GM19395 (cell line): ENCODE results near the gene TTL.
"Not testable (repeated sequence)": the region's sequence is repeated elsewhere in the genome, so short reads cannot be mapped to it uniquely, and the experiment has no call there.

ENCODE experiments used
- ATAC-seq: cut with Tn5 transposase; IDR thresholded peaks from one replicate; pipeline ENCODE4 v1.9.1; 2021; ENCODE audit warnings: mild to moderate bottlenecking, moderate library complexity; ENCODE audit not compliant: unreplicated experiment

Gene TTL

DNA sequence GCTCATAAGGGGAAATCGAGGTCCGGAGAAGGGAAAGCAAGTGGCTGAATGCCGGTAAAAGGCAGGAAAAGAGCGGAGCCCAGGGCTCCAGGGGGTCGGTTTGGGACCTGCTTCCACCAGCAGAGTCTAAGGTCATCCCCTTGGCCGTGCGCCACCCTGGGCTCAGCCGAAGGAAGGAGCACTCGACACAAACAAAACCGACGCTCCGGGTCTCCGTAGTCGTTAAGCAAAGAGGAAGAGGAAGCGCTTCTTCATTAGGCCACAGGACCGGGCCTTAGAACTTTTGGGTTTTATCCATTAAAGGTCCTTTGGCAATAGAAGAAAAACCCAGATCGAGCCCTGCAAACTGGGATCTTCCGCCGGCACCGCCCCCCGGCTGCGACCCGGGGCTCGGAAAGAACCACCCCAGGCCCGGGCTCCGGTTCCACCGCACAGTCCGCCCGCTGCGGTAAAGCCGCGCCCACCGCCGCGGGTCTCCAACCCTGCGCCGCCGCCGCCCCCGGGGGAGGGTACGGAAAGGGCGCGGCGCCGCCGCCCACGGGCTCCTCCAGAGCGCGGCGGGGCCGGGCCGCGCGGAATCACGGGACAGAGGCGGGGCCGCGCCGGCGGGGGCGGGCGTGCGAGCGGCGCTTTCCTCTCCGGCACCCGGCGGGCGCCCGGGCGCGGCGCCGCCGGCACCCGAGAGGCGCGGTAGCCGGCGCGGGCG lies at the start of gene TTL:
TTL (plus strand) TSS at position 629 of the 706 bp plus-strand sequence. CDS start 189 bp downstream, outside the sequence.
- peak; percentile 61 for ATAC-seq

GRCh38 chr2:112432390-112432734 lies 49.6 kb upstream of the TTL start:
- not testable (repeated sequence) for ATAC-seq

GRCh38 chr2:112432735-112433479 lies 49.0 kb upstream of the TTL start:
- peak; percentile 67 for ATAC-seq

DNA sequence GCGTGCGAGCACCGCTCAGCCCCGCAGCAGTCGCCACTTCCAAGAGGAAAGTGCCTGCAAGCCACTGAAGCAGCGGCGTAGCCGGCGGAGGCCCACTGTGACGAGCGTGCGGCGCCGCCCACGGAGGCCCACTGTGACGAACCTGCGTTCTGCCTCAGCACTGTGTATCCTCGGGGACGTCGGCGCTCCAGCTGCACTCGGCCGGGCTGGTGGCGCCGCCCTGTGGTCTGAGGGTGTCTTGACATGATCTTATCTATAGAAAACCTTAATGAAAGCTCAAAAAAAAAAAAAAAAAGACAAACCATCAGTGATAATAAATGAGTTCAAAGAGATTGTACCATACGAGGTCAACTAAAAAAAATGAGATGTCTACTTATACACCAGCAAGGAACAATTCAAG lies 48.5 kb upstream of the TTL start, which contains the start of gene RGPD8:
RGPD8 (minus strand) TSS at position 166 of the 400 bp plus-strand sequence. CDS start 192 bp downstream, outside the sequence.
- ATAC-seq, result peak; percentile 98

GRCh38 chr2:112433932-112434730 lies 47.8 kb upstream of the TTL start:
- no peak for ATAC-seq

- ATAC-seq, result not testable (repeated sequence)
These were observed 46.9 kb upstream of the TTL start for GRCh38 chr2:112434890-112435715.

DNA sequence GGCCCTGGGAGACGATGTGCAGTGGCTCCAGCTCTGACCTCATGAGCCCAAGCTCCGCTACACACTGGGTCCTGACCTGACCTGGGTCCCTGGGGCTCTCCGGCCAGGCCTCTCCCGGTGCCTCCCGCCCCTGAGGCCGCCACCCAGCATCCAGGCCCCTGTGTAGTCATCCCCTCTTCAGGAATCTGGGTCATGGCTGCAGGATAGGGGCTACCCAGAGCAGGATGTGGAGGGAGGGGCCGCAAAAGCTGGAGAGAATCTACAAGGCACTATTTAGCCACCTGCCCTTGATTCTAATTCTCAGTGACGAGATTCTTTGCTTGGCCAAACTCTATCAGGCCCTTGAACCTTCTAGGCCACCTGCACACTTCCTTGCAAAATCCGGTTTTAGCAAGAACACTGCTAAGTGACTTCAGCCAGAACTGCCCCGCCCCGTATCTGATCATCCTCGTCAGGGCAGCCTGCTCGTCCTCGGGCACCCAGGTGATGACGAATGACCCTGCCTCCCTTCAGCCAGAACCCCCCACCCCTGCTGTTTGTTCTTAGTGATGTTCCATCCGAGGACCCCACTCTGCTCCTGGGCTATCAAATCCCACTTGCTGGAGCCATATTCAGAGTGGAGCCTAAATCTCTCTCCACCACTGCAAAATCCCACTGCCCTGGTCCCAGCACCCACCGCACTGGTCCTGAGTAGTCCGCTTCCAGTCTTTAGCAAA lies 46.1 kb upstream of the TTL start:
- ATAC-seq, result not testable (repeated sequence)

DNA sequence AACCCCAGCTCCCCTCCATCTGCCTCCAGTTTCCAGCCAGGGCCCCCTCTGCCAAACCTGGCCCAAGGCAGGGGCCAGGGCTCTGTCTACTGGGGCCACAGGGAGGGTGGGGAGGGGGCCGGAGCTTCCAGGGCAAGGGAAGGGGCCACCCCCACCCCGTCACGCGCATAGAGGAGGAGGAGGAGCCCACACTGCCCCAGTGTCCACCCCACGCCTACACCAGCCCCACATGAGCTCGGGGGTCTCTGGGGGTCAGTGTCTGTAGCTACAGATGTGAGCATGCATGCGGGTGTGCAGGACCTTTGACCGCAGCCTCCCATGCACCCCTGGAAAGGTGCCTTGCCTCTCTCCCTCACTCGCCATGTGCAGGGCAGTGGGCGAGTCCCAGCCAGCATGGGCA lies 45.0 kb upstream of the TTL start:
- not testable (repeated sequence) for ATAC-seq

- not testable (repeated sequence) for ATAC-seq
These were observed 44.5 kb upstream of the TTL start for GRCh38 chr2:112437405-112437831.

- ATAC-seq, result not testable (repeated sequence)
These were observed 43.2 kb upstream of the TTL start for GRCh38 chr2:112438603-112439261.

GRCh38 chr2:112444256-112444655 lies 37.7 kb upstream of the TTL start:
- not testable (repeated sequence) for ATAC-seq

DNA sequence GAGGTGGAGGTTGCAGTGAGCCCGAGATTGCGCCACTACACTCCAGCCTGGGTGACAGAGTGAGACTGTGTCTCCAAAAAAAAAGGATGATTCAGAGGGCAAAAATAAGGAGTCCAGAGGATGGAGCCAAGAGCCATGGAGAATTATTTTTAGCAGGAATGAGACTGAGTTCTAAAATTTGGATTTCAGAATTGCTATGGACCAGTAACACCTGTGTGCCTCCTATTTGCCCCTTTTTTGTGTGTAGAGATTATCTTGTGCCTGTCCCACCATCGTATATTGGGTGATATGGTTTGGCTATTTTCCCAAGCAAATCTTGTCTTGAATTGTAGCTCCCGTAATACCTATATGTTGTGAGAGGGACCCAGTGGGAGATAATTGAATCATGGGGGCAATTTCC lies 32.1 kb upstream of the TTL start:
- ATAC-seq, result no peak

DNA sequence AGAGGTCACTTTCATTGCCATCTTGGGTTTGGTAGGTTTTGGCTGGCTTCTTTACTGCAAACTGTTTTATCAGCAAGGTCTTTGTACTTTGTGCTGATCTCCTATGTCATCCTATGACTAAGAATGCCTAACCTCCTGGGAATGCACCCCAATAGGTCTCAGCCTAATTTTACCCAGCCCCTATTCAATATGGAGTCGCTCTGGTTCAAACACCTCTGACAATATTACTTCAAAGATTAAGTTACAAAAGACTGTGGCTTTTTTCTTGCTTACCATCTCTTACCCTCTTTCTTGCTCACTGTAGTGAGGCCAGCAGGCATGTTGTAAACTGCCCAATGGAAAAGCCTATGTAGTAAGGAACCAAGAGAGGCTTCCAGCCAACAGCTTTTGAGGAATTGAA lies 30.6 kb upstream of the TTL start:
- ATAC-seq, result no peak

GRCh38 chr2:112454586-112454985 lies 27.4 kb upstream of the TTL start:
- no peak for ATAC-seq

DNA sequence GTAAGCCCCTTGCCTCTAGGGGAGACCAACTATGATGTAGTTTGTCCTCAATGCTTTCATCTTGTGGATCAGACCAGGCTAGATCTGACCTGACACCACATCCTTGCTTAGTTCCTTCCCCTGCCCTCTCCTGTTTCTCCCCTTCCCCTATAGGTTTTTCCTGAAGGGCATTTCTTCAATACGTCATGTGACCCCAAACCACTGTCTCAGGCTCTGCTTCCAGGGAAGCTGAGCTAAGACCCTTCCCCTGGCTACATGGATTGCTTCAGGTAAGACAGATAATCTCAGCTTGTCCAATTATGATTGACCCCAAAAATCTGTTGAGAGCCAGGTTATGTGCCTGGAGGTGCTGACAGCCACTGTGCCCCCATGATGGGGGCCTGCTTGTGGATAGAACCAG lies 22.6 kb upstream of the TTL start:
- no peak for ATAC-seq

DNA sequence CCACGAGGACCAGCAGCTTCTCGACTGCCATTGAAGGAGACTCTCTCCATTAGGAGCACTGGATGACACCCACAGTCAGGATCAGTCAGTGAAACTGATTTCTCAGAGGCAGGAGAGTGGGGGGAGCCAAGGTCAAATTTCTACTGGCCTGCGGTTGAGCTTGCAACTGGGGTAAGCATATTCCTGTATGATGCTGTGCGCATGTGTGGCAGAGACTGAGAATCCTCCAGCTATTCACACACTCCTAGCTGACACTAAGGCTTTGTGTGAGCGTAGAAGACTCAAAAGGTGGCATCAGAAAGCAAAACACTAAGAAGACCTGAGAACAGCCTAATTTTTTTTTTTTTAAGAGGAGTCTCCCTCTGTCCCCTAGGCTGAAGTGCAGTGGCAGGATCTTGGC lies 19.8 kb upstream of the TTL start:
- no peak for ATAC-seq

GRCh38 chr2:112463256-112463655 lies 18.7 kb upstream of the TTL start:
- ATAC-seq, result no peak

DNA sequence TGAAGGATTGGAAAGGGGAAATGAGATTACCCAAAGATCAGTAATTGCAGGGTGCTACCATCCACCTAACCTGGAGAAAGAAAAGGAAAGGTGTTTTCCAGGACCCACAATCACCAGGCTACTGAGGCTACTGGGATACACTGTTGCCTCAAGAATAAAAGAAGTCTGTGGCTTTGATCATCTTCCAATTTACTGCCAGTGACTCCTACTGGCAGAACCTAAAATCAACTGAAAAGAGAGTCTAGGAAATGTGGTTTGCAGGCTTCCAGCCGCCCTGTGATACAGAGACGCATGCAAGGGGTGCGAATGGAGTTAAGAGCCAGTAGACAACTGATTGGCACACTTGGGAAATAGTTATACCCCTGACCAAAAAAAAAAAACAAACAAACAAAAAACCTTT lies 16.6 kb upstream of the TTL start:
- ATAC-seq, result no peak

DNA sequence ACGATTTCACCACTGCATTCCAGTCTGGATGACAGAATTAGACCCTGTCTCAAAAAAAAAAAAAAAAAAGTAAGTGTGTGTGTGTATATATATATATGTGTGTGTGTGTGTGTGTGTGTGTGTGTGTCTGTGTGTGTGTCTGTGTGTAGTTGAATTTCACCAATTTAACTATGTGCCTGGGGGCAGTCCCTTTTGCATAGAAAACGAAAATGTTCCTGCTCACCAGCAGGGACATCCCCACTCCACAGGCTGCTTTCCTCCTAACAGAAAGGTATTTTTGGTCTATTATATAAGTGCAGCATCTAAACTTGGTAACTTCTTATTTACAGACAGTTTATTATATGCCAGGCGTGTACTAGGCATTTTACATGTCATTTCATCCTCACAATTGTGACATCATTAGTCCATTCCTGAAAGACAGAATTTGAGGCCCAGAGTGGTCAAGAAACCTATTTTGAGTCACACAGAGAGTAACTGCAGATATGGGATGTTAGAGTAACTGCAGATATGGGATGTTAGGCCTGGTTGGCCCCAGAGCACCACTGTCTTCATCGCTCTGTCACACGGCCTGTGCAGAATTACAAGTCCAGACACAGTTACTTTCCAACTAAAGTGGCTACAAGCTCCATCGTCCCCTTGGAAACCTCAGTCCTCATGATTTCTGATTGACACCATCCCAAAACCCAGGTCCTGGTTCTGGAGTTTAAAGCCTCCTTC lies 9.3 kb upstream of the TTL start:
- no peak for ATAC-seq
